ENCODE data around the gene HTR3A. TPM values are rescaled to one million over a fixed set of nuclear protein-coding genes. Genes with fewer than 3 reads are reported as not detected.
"Not testable (repeated sequence)": the region's sequence is repeated elsewhere in the genome, so short reads cannot be mapped to it uniquely, and the experiment has no call there.

Gene HTR3A
- total RNA-seq, result 0.52 TPM
- polyA plus RNA-seq, result 2.6 TPM
- long read RNA-seq, donor 1, result 0 reads
- long read RNA-seq, donor 2, result 0 reads
- long read RNA-seq, donor 3, result 0 reads
- long read RNA-seq, donor 4, result 0 reads
- long read RNA-seq, donor 5, result 0 reads
- long read RNA-seq, donor 6, partial matches to known transcripts, result 0 of 1 reads
- long read RNA-seq, donor 6, other reads (novel, unspliced or antisense), result 0 of 1 reads
- long read RNA-seq, donor 7, result 0 reads
- long read RNA-seq, donor 8, result 0 reads
- long read RNA-seq, donor 9, result 0 reads
- long read RNA-seq, donor 10, result 0 reads

- no peak for DNase-seq (ENCODE audit: low read depth in 6 of 9, low spot score in 9 of 9)
These were observed at the start of gene HTR3A for GRCh38 chr11:113974741-113975470. Gene HTR3A (plus strand): TSS chr11:113975108. CDS start chr11:113975326, 218 bp downstream.

DNA sequence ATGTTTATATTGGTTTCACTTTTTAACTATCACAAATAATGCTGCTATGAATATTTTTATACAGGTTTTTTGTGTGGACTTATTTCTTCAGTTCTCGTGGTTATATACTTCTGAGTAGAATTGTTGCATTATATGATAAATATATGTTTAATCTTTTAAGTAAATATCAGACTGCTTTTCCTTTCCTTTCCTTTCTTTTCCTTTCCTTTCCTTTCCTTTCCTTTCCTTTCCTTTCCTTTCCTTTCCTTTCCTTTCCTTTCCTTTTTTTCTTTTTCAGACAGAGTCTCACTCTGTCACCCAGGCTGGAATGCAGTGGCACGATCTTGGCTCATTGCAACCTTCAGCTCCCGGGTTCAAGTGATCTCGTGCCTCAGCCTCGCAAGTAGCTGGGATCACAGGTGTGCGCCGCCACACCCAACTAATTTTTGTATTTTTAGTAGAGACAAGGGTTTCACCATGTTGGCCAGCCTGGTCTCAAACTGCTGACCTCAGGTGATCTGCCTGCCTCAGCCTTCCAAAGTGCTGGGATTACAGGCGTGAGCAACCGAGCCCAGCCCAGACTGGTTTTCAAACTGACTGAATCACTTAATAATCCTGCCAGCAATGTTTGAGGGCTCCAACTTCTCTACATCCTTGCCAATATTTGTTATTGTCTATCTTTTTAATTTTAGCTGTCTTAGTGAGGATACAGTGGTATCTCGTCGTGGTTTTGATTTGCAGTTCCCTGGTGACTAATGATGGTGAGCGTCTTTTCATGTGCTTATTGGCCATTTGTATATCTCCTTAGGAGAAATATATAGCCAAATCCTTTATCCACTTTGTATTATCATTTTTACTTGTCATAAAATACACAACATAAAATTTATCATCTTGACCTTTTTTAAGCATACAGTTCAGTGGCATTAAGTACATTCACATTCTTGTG is 48.4 kb upstream of the HTR3A start:
- DNase-seq (ENCODE audit: low read depth in 6 of 9, low spot score in 9 of 9), result no peak
- no peak overlapping the region for H3K27ac ChIP-seq (ENCODE audit: low read depth in 1 of 2, low read length in 1 of 2)
- WGBS, result 90% methylated on average over 12 of the region's 12 CpGs

More at GRCh38 chr11:113974741-113975470, at the start of gene HTR3A:
- no peaks in the 10 kb centered on the region for H3K4me1 ChIP-seq (ENCODE audit: control insufficient read depth in 2 of 2, insufficient read depth in 2 of 2, low read length in 2 of 2)
- no peaks in the 10 kb centered on the region for H3K9me3 ChIP-seq (ENCODE audit: control insufficient read depth in 2 of 2, insufficient read depth in 1 of 2, low read length in 1 of 2)
- 85% methylated on average over 12 of the region's 12 CpGs for WGBS
- H3K27me3 ChIP-seq (ENCODE audit: control insufficient read depth in 2 of 2, insufficient read depth in 1 of 2, low read length in 1 of 2), result peaks cover 0 to 13% of the 10 kb centered on the region in 2 donors
- H3K27ac ChIP-seq (ENCODE audit: low read depth in 1 of 2, low read length in 1 of 2), result no peak within 1 kb of the TSS
- H3K4me3 ChIP-seq (ENCODE audit: low read length in 2 of 2), result no peak within 1 kb of the TSS
- H3K36me3 ChIP-seq (ENCODE audit: control insufficient read depth in 2 of 2, insufficient read depth in 2 of 2, low read length in 1 of 2), result no peaks in the 10 kb centered on the region

GRCh38 chr11:113928311-113928710 is 46.6 kb upstream of the HTR3A start:
- H3K9me3 ChIP-seq (ENCODE audit: control insufficient read depth in 2 of 2, insufficient read depth in 1 of 2, low read length in 1 of 2), result no peaks in the 10 kb centered on the region
- 84% methylated on average over 5 of the region's 5 CpGs for WGBS
- H3K27ac ChIP-seq (ENCODE audit: low read depth in 1 of 2, low read length in 1 of 2), result no peak overlapping the region
- H3K4me1 ChIP-seq (ENCODE audit: control insufficient read depth in 2 of 2, insufficient read depth in 2 of 2, low read length in 2 of 2), result no peaks in the 10 kb centered on the region
- H3K36me3 ChIP-seq (ENCODE audit: control insufficient read depth in 2 of 2, insufficient read depth in 2 of 2, low read length in 1 of 2), result no peaks in the 10 kb centered on the region
- H3K4me3 ChIP-seq (ENCODE audit: low read length in 2 of 2), result no peak overlapping the region
- no peak for DNase-seq (ENCODE audit: low read depth in 6 of 9, low spot score in 9 of 9)
- H3K27me3 ChIP-seq (ENCODE audit: control insufficient read depth in 2 of 2, insufficient read depth in 1 of 2, low read length in 1 of 2), result no peaks in the 10 kb centered on the region

More for the DNA sequence above, 48.4 kb upstream of the HTR3A start:
- H3K27me3 ChIP-seq (ENCODE audit: control insufficient read depth in 2 of 2, insufficient read depth in 1 of 2, low read length in 1 of 2), result no peaks in the 10 kb centered on the region
- no peak overlapping the region for H3K4me3 ChIP-seq (ENCODE audit: low read length in 2 of 2)
- H3K36me3 ChIP-seq (ENCODE audit: control insufficient read depth in 2 of 2, insufficient read depth in 2 of 2, low read length in 1 of 2), result no peaks in the 10 kb centered on the region
- H3K4me1 ChIP-seq (ENCODE audit: control insufficient read depth in 2 of 2, insufficient read depth in 2 of 2, low read length in 2 of 2), result no peaks in the 10 kb centered on the region
- H3K9me3 ChIP-seq (ENCODE audit: control insufficient read depth in 2 of 2, insufficient read depth in 1 of 2, low read length in 1 of 2), result no peaks in the 10 kb centered on the region

DNA sequence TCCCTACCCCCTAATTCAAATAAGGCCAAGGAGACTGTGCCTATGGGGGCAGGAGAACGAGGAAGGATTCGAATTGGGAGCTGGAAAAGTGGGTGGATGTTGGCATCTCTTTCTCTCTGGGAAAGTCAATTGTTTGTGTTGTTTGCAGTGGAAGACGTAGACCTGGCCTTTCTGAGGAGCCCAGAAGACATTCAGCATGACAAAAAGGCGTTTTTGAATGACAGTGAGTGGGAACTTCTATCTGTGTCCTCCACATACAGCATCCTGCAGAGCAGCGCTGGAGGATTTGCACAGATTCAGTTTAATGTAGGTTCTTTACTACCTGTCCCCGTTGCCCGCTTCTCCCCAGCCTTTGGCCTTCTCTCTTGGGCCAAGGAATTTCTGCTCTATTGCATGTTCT is 42.1 kb upstream of the HTR3A start:
- no peaks in the 10 kb centered on the region for H3K9me3 ChIP-seq (ENCODE audit: control insufficient read depth in 2 of 2, insufficient read depth in 1 of 2, low read length in 1 of 2)
- H3K27me3 ChIP-seq (ENCODE audit: control insufficient read depth in 2 of 2, insufficient read depth in 1 of 2, low read length in 1 of 2), result no peaks in the 10 kb centered on the region
- H3K4me1 ChIP-seq (ENCODE audit: control insufficient read depth in 2 of 2, insufficient read depth in 2 of 2, low read length in 2 of 2), result no peaks in the 10 kb centered on the region
- H3K27ac ChIP-seq (ENCODE audit: low read depth in 1 of 2, low read length in 1 of 2), result no peak overlapping the region
- DNase-seq (ENCODE audit: low read depth in 6 of 9, low spot score in 9 of 9), result no peak
- H3K4me3 ChIP-seq (ENCODE audit: low read length in 2 of 2), result no peak overlapping the region
- 84% methylated on average over 7 of the region's 7 CpGs for WGBS
- H3K36me3 ChIP-seq (ENCODE audit: control insufficient read depth in 2 of 2, insufficient read depth in 2 of 2, low read length in 1 of 2), result no peaks in the 10 kb centered on the region

GRCh38 chr11:113934193-113934592 is 40.7 kb upstream of the HTR3A start:
- not testable (repeated sequence) for H3K4me3 ChIP-seq (ENCODE audit: low read length in 2 of 2); H3K4me1 ChIP-seq (ENCODE audit: control insufficient read depth in 2 of 2, insufficient read depth in 2 of 2, low read length in 2 of 2); H3K27ac ChIP-seq (ENCODE audit: low read depth in 1 of 2, low read length in 1 of 2); H3K9me3 ChIP-seq (ENCODE audit: control insufficient read depth in 2 of 2, insufficient read depth in 1 of 2, low read length in 1 of 2); H3K36me3 ChIP-seq (ENCODE audit: control insufficient read depth in 2 of 2, insufficient read depth in 2 of 2, low read length in 1 of 2); DNase-seq (ENCODE audit: low read depth in 6 of 9, low spot score in 9 of 9); H3K27me3 ChIP-seq (ENCODE audit: control insufficient read depth in 2 of 2, insufficient read depth in 1 of 2, low read length in 1 of 2)
- WGBS, result 96% methylated on average over 3 of the region's 3 CpGs

DNA sequence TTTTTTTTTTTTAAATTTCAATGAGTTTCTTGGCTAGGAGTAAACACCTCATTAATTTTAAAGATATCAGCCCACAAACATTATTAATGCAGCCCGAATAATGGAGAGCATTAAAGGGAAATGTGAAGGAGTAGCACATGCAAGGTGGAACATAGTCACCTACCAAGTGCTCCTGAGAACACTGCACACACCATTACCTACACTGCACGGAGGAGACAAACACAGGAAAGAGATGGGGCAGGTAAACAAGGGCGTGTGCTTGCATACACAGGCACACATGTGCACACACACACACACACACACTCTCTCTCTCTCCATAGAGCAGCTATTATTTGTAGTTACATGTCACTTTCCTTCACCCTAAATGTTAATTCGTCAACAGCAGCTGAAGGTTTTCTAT is 40.1 kb upstream of the HTR3A start:
- WGBS, result 92% methylated on average over 4 of the region's 4 CpGs
- H3K4me1 ChIP-seq (ENCODE audit: control insufficient read depth in 2 of 2, insufficient read depth in 2 of 2, low read length in 2 of 2), result no peaks in the 10 kb centered on the region
- H3K27me3 ChIP-seq (ENCODE audit: control insufficient read depth in 2 of 2, insufficient read depth in 1 of 2, low read length in 1 of 2), result no peaks in the 10 kb centered on the region
- no peak for DNase-seq (ENCODE audit: low read depth in 6 of 9, low spot score in 9 of 9)
- H3K4me3 ChIP-seq (ENCODE audit: low read length in 2 of 2), result no peak overlapping the region
- no peak overlapping the region for H3K27ac ChIP-seq (ENCODE audit: low read depth in 1 of 2, low read length in 1 of 2)
- H3K36me3 ChIP-seq (ENCODE audit: control insufficient read depth in 2 of 2, insufficient read depth in 2 of 2, low read length in 1 of 2), result no peaks in the 10 kb centered on the region
- H3K9me3 ChIP-seq (ENCODE audit: control insufficient read depth in 2 of 2, insufficient read depth in 1 of 2, low read length in 1 of 2), result no peaks in the 10 kb centered on the region

GRCh38 chr11:113935858-113936257 is 39.0 kb upstream of the HTR3A start:
- H3K4me3 ChIP-seq (ENCODE audit: low read length in 2 of 2), result no peak overlapping the region
- H3K27me3 ChIP-seq (ENCODE audit: control insufficient read depth in 2 of 2, insufficient read depth in 1 of 2, low read length in 1 of 2), result no peaks in the 10 kb centered on the region
- no peaks in the 10 kb centered on the region for H3K9me3 ChIP-seq (ENCODE audit: control insufficient read depth in 2 of 2, insufficient read depth in 1 of 2, low read length in 1 of 2)
- H3K27ac ChIP-seq (ENCODE audit: low read depth in 1 of 2, low read length in 1 of 2), result no peak overlapping the region
- no peak for DNase-seq (ENCODE audit: low read depth in 6 of 9, low spot score in 9 of 9)
- 87% methylated on average over 4 of the region's 4 CpGs for WGBS
- H3K36me3 ChIP-seq (ENCODE audit: control insufficient read depth in 2 of 2, insufficient read depth in 2 of 2, low read length in 1 of 2), result no peaks in the 10 kb centered on the region
- H3K4me1 ChIP-seq (ENCODE audit: control insufficient read depth in 2 of 2, insufficient read depth in 2 of 2, low read length in 2 of 2), result no peaks in the 10 kb centered on the region

- no peaks in the 10 kb centered on the region for H3K4me1 ChIP-seq (ENCODE audit: control insufficient read depth in 2 of 2, insufficient read depth in 2 of 2, low read length in 2 of 2)
- H3K9me3 ChIP-seq (ENCODE audit: control insufficient read depth in 2 of 2, insufficient read depth in 1 of 2, low read length in 1 of 2), result no peaks in the 10 kb centered on the region
- 83% methylated on average over 3 of the region's 3 CpGs for WGBS
These were observed 37.0 kb upstream of the HTR3A start for GRCh38 chr11:113937918-113938317.

DNA sequence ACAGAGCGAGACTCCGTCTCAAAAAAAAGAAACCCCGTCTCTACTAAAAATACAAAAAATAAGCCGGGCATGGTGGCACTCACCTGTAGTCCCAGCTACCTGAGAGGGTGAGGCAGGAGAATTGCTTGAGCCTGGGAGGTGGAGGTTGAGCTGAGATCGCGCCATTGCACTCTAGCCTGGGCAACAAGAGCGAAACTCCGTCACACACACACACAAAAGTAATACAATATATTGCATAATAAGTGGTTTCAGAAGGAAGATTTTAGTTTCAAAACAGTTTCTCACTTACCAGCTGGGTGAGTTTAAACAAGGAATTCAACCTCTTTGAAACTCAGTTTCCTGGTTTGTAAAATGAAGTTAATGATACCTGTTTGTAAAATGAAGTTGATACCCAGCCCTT is 32.7 kb upstream of the HTR3A start:
- no peak overlapping the region for H3K4me3 ChIP-seq (ENCODE audit: low read length in 2 of 2)
- H3K4me1 ChIP-seq (ENCODE audit: control insufficient read depth in 2 of 2, insufficient read depth in 2 of 2, low read length in 2 of 2), result no peaks in the 10 kb centered on the region
- DNase-seq (ENCODE audit: low read depth in 6 of 9, low spot score in 9 of 9), result no peak
- H3K27ac ChIP-seq (ENCODE audit: low read depth in 1 of 2, low read length in 1 of 2), result no peak overlapping the region
- H3K36me3 ChIP-seq (ENCODE audit: control insufficient read depth in 2 of 2, insufficient read depth in 2 of 2, low read length in 1 of 2), result no peaks in the 10 kb centered on the region
- no peaks in the 10 kb centered on the region for H3K27me3 ChIP-seq (ENCODE audit: control insufficient read depth in 2 of 2, insufficient read depth in 1 of 2, low read length in 1 of 2)
- H3K9me3 ChIP-seq (ENCODE audit: control insufficient read depth in 2 of 2, insufficient read depth in 1 of 2, low read length in 1 of 2), result no peaks in the 10 kb centered on the region
- WGBS, result 95% methylated on average over 8 of the region's 8 CpGs

More at GRCh38 chr11:113937918-113938317, 37.0 kb upstream of the HTR3A start:
- no peaks in the 10 kb centered on the region for H3K36me3 ChIP-seq (ENCODE audit: control insufficient read depth in 2 of 2, insufficient read depth in 2 of 2, low read length in 1 of 2)
- no peaks in the 10 kb centered on the region for H3K27me3 ChIP-seq (ENCODE audit: control insufficient read depth in 2 of 2, insufficient read depth in 1 of 2, low read length in 1 of 2)
- H3K27ac ChIP-seq (ENCODE audit: low read depth in 1 of 2, low read length in 1 of 2), result no peak overlapping the region
- no peak for DNase-seq (ENCODE audit: low read depth in 6 of 9, low spot score in 9 of 9)
- no peak overlapping the region for H3K4me3 ChIP-seq (ENCODE audit: low read length in 2 of 2)

All from thymus (tissue), 14 donors.